GM23248 (cell line): ENCODE data around the gene CPED1. TPM values are rescaled to one million over a fixed set of nuclear protein-coding genes. Genes with fewer than 3 reads are reported as not detected.
A peak's percentile ranks its signal among the peaks of the same experiment; 100 is the strongest.

Experiments used
- DNase-seq: peaks from one replicate; pipeline ENCODE4 v3.0.0-alpha.2; 2015
- H2AFZ ChIP-seq: fragments of 200-600 bp; sonication (generic); 2 replicates; pipeline ENCODE4 v1.6.1; 2016; ENCODE audit warnings: antibody characterized with exemption
- H3F3A ChIP-seq: fragments of 200-600 bp; sonication (generic); 2 replicates; pipeline ENCODE4 v1.6.1; 2016; ENCODE audit warnings: mild to moderate bottlenecking, antibody characterized with exemption, mixed run types; ENCODE audit not compliant: insufficient read depth
- H3K27ac ChIP-seq: fragments of 200-600 bp; sonication (generic); 2 replicates; pipeline ENCODE4 v1.5.1; 2016; ENCODE audit warnings: mild to moderate bottlenecking
- H3K27me3 ChIP-seq: fragments of 200-600 bp; sonication (generic); replicated peaks from 2 replicates; pipeline ENCODE4 v1.6.1; 2016; ENCODE audit warnings: mild to moderate bottlenecking; ENCODE audit not compliant: insufficient read depth
- H3K36me3 ChIP-seq: fragments of 200-600 bp; sonication (generic); 2 replicates; pipeline ENCODE4 v1.6.1; 2016; ENCODE audit warnings: low read depth, mild to moderate bottlenecking
- H3K4me1 ChIP-seq: fragments of 200-600 bp; sonication (generic); 2 replicates; pipeline ENCODE4 v1.6.1; 2016; ENCODE audit warnings: mild to moderate bottlenecking; ENCODE audit not compliant: insufficient read depth
- H3K4me2 ChIP-seq: fragments of 200-600 bp; sonication (generic); one replicate; pipeline ENCODE4 v1.6.1; 2016; ENCODE audit warnings: mild to moderate bottlenecking; ENCODE audit not compliant: unreplicated experiment
- H3K4me3 ChIP-seq: fragments of 200-600 bp; sonication (generic); 2 replicates; pipeline ENCODE4 v1.5.1; 2016; ENCODE audit warnings: mild to moderate bottlenecking
- H3K79me2 ChIP-seq: fragments of 200-600 bp; sonication (generic); 2 replicates; pipeline ENCODE4 v1.6.1; 2016; ENCODE audit warnings: mild to moderate bottlenecking; ENCODE audit not compliant: insufficient read depth
- H3K9ac ChIP-seq: fragments of 200-600 bp; sonication (generic); 2 replicates; pipeline ENCODE4 v1.6.1; 2016; ENCODE audit warnings: mild to moderate bottlenecking
- H3K9me2 ChIP-seq: fragments of 200-600 bp; sonication (generic); 2 replicates; pipeline ENCODE4 v1.6.1; 2016; ENCODE audit warnings: mixed run types, mild to moderate bottlenecking, moderate library complexity; ENCODE audit not compliant: insufficient read depth
- H3K9me3 ChIP-seq: fragments of 200-600 bp; sonication (generic); one replicate; pipeline ENCODE4 v1.6.1; 2017; ENCODE audit warnings: low read depth
- H4K20me1 ChIP-seq: fragments of 200-600 bp; sonication (generic); 2 replicates; pipeline ENCODE4 v1.6.0; 2016; ENCODE audit not compliant: insufficient read depth
- EZH2 ChIP-seq: fragments of 200-600 bp; sonication (generic); IDR thresholded peaks from 2 replicates; pipeline ENCODE4 v1.6.1; 2018; ENCODE audit warnings: antibody characterized with exemption, mild to moderate bottlenecking; ENCODE audit not compliant: insufficient read depth, poor library complexity, severe bottlenecking
- EZH2phosphoT487 ChIP-seq: fragments of 200-600 bp; sonication (generic); IDR thresholded peaks from 2 replicates; pipeline ENCODE4 v1.6.1; 2018; ENCODE audit warnings: antibody characterized with exemption, moderate library complexity, mild to moderate bottlenecking, low read depth; ENCODE audit not compliant: insufficient read depth
- WGBS, 2 experiments: methylation state at CpG; one replicate each; pipeline ENCODE4 v1.1.6; 2015 to 2017; ENCODE audit warnings: low lambda C conversion rate in 2 of 2, low coverage in 1 of 2; ENCODE audit errors: missing lambda C conversion rate in 2 of 2; 5-methylcytosine and 5-hydroxymethylcytosine counted together
- in situ Hi-C: fragments of 300-500 bp; cut with MboI; formaldehyde crosslinking; loops from 2 replicates; pipeline ENCODE4 v1.15.0; 2020
- polyA plus RNA-seq: library from polyadenylated mRNA; unstranded; fragments of >200 nt; fragmentation: Nextera tagmentation; extraction: Ambion mirVana; gene quantifications from 2 replicates; pipeline ENCODE4 v1.2.1, GENCODE V29; 2016
- total RNA-seq: library from RNA; depleted of rRNA; stranded (reverse); fragments of >200 nt; shearing (Covaris generic); gene quantifications from 2 replicates; pipeline ENCODE4 v1.2.3, GENCODE V29; 2014

The CPED1 gene
- total and polyA plus RNA-seq, 2 experiments from 2014 or later = 12.4 to 20.2 TPM

DNA sequence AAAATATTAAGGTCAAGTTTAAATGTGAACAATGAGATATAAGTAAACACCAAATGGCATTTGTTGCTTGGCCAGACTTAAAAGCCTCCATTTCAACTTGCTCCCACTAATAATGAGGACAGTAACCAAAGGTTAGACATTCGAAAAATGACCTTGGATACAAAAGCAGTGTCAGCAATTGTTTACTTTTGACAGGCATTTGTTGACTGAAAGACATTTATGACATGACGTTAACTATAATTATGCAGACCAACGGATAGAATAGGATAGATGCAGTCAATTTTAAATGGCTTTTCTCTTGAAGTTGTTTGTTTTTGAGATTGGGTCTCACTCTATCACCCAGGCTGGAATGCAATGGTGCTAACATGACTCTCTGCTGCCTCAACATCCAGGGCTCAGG is 333.9 kb downstream of the CPED1 start:
- Histone ChIP-seq H3K4me3 (no peak overlapping the region), H3K27me3 (peaks cover 24% of the 10 kb centered on the region; the same call in 1 of the 2 replicates), H3F3A (no peaks in the 10 kb centered on the region), H4K20me1 (no peaks in the 10 kb centered on the region), H3K9me3 (no peaks in the 10 kb centered on the region), H3K9me2 (no peaks in the 10 kb centered on the region), H3K79me2 (no peaks in the 10 kb centered on the region), H3K9ac (no peak overlapping the region), H3K36me3 (no peaks in the 10 kb centered on the region), H2AFZ (no peak overlapping the region), H3K4me1 (no peaks in the 10 kb centered on the region), H3K27ac (no peak overlapping the region), H3K4me2 (no peak overlapping the region)
- WGBS, 2 experiments = 56 to 59% methylated on average over 3 of the region's 3 CpGs
- no peak for DNase-seq
- in situ Hi-C loops = no loop called here
- TF ChIP-seq EZH2 = no peak
- no peak for TF ChIP-seq EZH2phosphoT487

GRCh38 chr7:121323515-121324302 is 335.2 kb downstream of the CPED1 start:
- TF ChIP-seq EZH2 (no peak), EZH2phosphoT487 (no peak)
- no peaks in the 10 kb centered on the region for H3F3A ChIP-seq
- no peaks in the 10 kb centered on the region for H3K36me3 ChIP-seq
- H3K79me2 ChIP-seq = no peaks in the 10 kb centered on the region
- peaks cover 30% of the 10 kb centered on the region for H3K27me3 ChIP-seq
- in situ Hi-C loops = no loop called here
- no peak overlapping the region for H3K27ac ChIP-seq
- no peak overlapping the region for H3K4me2 ChIP-seq
- WGBS, 2 experiments = 51% methylated on average over 5 of the region's 5 CpGs
- DNase-seq = no peak
- no peak overlapping the region for H2AFZ ChIP-seq
- H3K9ac ChIP-seq = no peak overlapping the region
- H3K4me3 ChIP-seq = no peak overlapping the region
- H3K9me2 ChIP-seq = no peaks in the 10 kb centered on the region
- H4K20me1 ChIP-seq = no peaks in the 10 kb centered on the region
- H3K9me3 ChIP-seq = no peaks in the 10 kb centered on the region
- H3K4me1 ChIP-seq = no peaks in the 10 kb centered on the region

DNA sequence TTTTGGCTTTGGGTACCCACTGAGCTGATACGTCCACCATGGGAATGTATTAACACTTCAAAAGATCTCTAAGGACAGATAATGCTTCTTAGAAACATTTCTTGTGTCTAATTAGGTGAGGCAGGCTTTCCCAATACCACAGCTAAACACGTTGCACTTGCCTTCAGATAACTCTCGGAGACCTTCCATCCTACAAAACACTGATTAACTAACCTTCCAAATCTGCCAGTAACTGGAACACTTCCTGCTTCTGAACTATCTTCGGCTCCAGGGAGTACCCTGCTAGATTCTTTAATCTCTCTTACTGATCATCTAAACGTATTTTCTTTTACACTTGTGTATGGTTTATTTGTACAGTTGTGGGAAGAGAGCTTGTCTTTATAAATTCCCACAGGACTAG is 339.2 kb downstream of the CPED1 start:
- in situ Hi-C loops = loop anchor here (25.0 kb wide), 1 partner anchor 340 kb away; the partner anchor contains the start of gene CPED1
- Histone ChIP-seq H3F3A (no peaks in the 10 kb centered on the region), H3K27me3 (peaks cover 66% of the 10 kb centered on the region), H3K4me2 (no peak overlapping the region), H3K9ac (no peak overlapping the region), H4K20me1 (no peaks in the 10 kb centered on the region), H3K4me1 (0 out of 2 replicates have a peak, but pooled peaks cover 5% of the 10 kb centered on the region), H3K9me2 (no peaks in the 10 kb centered on the region), H3K79me2 (no peaks in the 10 kb centered on the region), H3K9me3 (no peaks in the 10 kb centered on the region), H2AFZ (no peak overlapping the region), H3K36me3 (no peaks in the 10 kb centered on the region), H3K27ac (no peak overlapping the region), H3K4me3 (no peak overlapping the region)
- TF ChIP-seq EZH2 (no peak), EZH2phosphoT487 (no peak)
- DNase-seq = no peak
- 74 to 86% methylated on average over 5 of the region's 5 CpGs for WGBS, 2 experiments

DNA sequence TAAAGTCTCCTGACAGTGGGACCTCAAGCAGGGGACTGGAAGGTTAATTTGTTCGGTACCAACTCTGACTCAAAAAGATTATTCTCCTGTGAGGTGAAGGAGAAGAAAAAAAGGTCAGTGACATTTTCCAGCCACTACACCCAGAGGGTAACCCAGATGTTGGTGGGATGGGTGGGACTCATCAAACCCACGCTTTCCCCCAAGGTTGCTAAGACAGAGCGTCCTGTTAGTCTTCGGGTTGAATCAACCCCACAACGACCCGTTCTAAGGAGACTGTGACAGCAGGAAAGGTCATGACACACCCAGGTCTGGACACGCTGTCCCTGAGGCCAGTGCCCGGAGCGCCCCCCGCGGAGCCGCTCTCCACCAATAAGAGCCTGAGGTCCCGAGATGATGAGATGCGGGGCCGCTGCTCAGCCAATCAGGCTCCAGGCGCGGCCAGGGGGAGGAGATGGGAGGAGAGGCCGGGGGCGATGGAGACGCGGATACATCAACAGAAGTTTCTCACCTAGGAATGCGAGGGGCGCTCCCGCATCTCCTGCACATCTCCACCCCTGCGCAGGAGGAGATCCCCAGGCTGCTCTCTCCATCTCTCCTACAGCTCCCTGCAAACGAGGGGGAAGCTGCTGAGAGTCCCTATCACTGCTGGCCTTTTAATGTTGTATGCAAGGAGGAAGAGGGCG is 340.1 kb downstream of the CPED1 start, which contains the start of gene WNT16:
Gene WNT16 (plus strand): TSS at position 493 of the 683 bp plus-strand sequence. CDS start 293 bp downstream, outside the sequence.
- in situ Hi-C loops = loop anchor here (25.0 kb wide), 1 partner anchor 341 kb away; the partner anchor contains the start of gene CPED1
- H3K27ac ChIP-seq = no peak within 1 kb of the TSS
- H4K20me1 ChIP-seq = no peaks in the 10 kb centered on the region

More for the DNA sequence above, 340.1 kb downstream of the CPED1 start, which contains the start of gene WNT16:
- TF ChIP-seq EZH2 = no peak
- 0 out of 2 replicates have a peak, but pooled peaks have one; percentile 16 for TF ChIP-seq EZH2phosphoT487
- Histone ChIP-seq H3K4me2 (peak within 1 kb of the TSS; percentile 46), H2AFZ (no peak within 1 kb of the TSS), H3K9ac (no peak within 1 kb of the TSS), H3K4me1 (0 out of 2 replicates have a peak, but pooled peaks cover 5% of the 10 kb centered on the region), H3K9me3 (no peaks in the 10 kb centered on the region), H3K27me3 (peaks cover 66% of the 10 kb centered on the region), H3F3A (no peaks in the 10 kb centered on the region), H3K4me3 (peak within 1 kb of the TSS; percentile 53), H3K9me2 (no peaks in the 10 kb centered on the region), H3K36me3 (no peaks in the 10 kb centered on the region), H3K79me2 (no peaks in the 10 kb centered on the region)
- WGBS, 2 experiments = 14 to 16% methylated on average over 27 of the region's 27 CpGs
- peak; percentile 26 for DNase-seq
